ENCODE data around the gene DHRS1.

Gene DHRS1

GRCh38 chr14:24280797-24281460, 18.7 kb downstream of the DHRS1 start:
- DNase-seq, result peak in 1 of 3 donors; percentile 30

- peak; percentile 70 to 84 (median 82) for DNase-seq
Measured at GRCh38 chr14:24279301-24280186, 20.0 kb downstream of the DHRS1 start.

- no peak for DNase-seq
Measured at GRCh38 chr14:24278424-24278823, 21.2 kb downstream of the DHRS1 start.

GRCh38 chr14:24277606-24278321, 21.8 kb downstream of the DHRS1 start:
- peak; percentile 80 to 85 (median 84) for DNase-seq

GRCh38 chr14:24277071-24277470, 22.5 kb downstream of the DHRS1 start:
- DNase-seq, result peak in 1 of 3 donors; percentile 28

GRCh38 chr14:24274101-24274543, 25.5 kb downstream of the DHRS1 start:
- DNase-seq, result peak; percentile 73 to 88 (median 85)

- DNase-seq, result peak in 2 of 3 donors; percentile 35 to 43
Measured at GRCh38 chr14:24273422-24273998, 26.1 kb downstream of the DHRS1 start.

GRCh38 chr14:24272467-24272866, 27.1 kb downstream of the DHRS1 start:
- peak in 1 of 3 donors; percentile 26 for DNase-seq

- no peak for DNase-seq
Measured at GRCh38 chr14:24271834-24272263, 27.7 kb downstream of the DHRS1 start.

GRCh38 chr14:24271134-24271833, 28.3 kb downstream of the DHRS1 start, which contains the start of gene RABGGTA:
Gene RABGGTA, minus strand, starts transcription at chr14:24271597. Its CDS starts 482 bp downstream, at chr14:24271115.
- peak; percentile 88 to 95 (median 93) for DNase-seq

GRCh38 chr14:24270537-24271133, 28.9 kb downstream of the DHRS1 start:
- no peak for DNase-seq

GRCh38 chr14:24269910-24270536, 29.6 kb downstream of the DHRS1 start:
- DNase-seq, result no peak

- no peak for DNase-seq
Measured at GRCh38 chr14:24269368-24269767, 30.2 kb downstream of the DHRS1 start.

- no peak for DNase-seq
Measured at GRCh38 chr14:24268225-24268624, 31.4 kb downstream of the DHRS1 start.

GRCh38 chr14:24267516-24267915, 32.1 kb downstream of the DHRS1 start:
- DNase-seq, result no peak

- no peak for DNase-seq
Measured at GRCh38 chr14:24266344-24267244, 33.0 kb downstream of the DHRS1 start.

GRCh38 chr14:24264298-24264697, 35.3 kb downstream of the DHRS1 start:
- no peak for DNase-seq

- DNase-seq, result no peak
Measured at GRCh38 chr14:24263848-24264247, 35.7 kb downstream of the DHRS1 start.

GRCh38 chr14:24262821-24263733, 36.5 kb downstream of the DHRS1 start, which contains the start of gene TGM1:
Gene TGM1, minus strand, starts transcription at chr14:24263177. Its CDS starts 825 bp downstream, at chr14:24262352.
- no peak for DNase-seq
